Measurements from ENCODE around the gene PALMD. TPM values are rescaled to one million over a fixed set of nuclear protein-coding genes. Genes with fewer than 3 reads are reported as not detected.

PALMD gene
- total RNA-seq, 3 donors from 2014 or later (not counting 1 experiment from before 2014, with no cell fraction given) = not detected

- no peaks in the 10 kb centered on the region for H3K27me3 ChIP-seq (ENCODE audit: control insufficient read depth, insufficient read depth, low read length)
- Mint-ChIP-seq H3K4me1 (no peaks in the 10 kb centered on the region), H3K27me3 (ENCODE audit: low read depth in 2 of 2) (no peaks in the 10 kb centered on the region), H3K4me3 (no peak overlapping the region), H3K27ac (no peak overlapping the region), H3K36me3 (no peaks in the 10 kb centered on the region), H3K9me3 (peaks cover 3% of the 10 kb centered on the region in 2 donors)
- H3K9me3 ChIP-seq (ENCODE audit: control insufficient read depth, insufficient read depth, low read length) = no peaks in the 10 kb centered on the region
- H3K4me1 ChIP-seq (ENCODE audit: control insufficient read depth, insufficient read depth, low read length) = no peaks in the 10 kb centered on the region
- H3K36me3 ChIP-seq (ENCODE audit: control insufficient read depth, insufficient read depth, low read length) = no peaks in the 10 kb centered on the region
- TF ChIP-seq, protein P1, sequence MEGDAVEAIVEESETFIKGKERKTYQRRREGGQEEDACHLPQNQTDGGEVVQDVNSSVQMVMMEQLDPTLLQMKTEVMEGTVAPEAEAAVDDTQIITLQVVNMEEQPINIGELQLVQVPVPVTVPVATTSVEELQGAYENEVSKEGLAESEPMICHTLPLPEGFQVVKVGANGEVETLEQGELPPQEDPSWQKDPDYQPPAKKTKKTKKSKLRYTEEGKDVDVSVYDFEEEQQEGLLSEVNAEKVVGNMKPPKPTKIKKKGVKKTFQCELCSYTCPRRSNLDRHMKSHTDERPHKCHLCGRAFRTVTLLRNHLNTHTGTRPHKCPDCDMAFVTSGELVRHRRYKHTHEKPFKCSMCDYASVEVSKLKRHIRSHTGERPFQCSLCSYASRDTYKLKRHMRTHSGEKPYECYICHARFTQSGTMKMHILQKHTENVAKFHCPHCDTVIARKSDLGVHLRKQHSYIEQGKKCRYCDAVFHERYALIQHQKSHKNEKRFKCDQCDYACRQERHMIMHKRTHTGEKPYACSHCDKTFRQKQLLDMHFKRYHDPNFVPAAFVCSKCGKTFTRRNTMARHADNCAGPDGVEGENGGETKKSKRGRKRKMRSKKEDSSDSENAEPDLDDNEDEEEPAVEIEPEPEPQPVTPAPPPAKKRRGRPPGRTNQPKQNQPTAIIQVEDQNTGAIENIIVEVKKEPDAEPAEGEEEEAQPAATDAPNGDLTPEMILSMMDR (IDR thresholded peaks at IDR 0.05) = no peak
- DNase-seq (no peak), ATAC-seq (no peak)
- no peak overlapping the region for H3K4me3 ChIP-seq (ENCODE audit: low read length)
- 86% methylated on average over 4 of the region's 5 CpGs for WGBS (ENCODE audit: insufficient coverage)
- intact Hi-C loops (cut with micrococcal nuclease) = no loop called here
- no peak overlapping the region for H3K27ac ChIP-seq (ENCODE audit: low read length)
Measured at GRCh38 chr1:99627615-99628014, 18.3 kb upstream of the PALMD start.

GRCh38 chr1:99629164-99629563 is 16.7 kb upstream of the PALMD start:
- TF ChIP-seq, protein P1 (IDR thresholded peaks at IDR 0.05) = no peak
- Mint-ChIP-seq H3K36me3 (no peaks in the 10 kb centered on the region), H3K27me3 (ENCODE audit: low read depth in 2 of 2) (peaks cover 0 to 3% of the 10 kb centered on the region in 2 donors), H3K9me3 (peaks cover 3% of the 10 kb centered on the region in 2 donors), H3K4me3 (no peak overlapping the region), H3K4me1 (no peaks in the 10 kb centered on the region), H3K27ac (no peak overlapping the region)
- no peaks in the 10 kb centered on the region for H3K4me1 ChIP-seq (ENCODE audit: control insufficient read depth, insufficient read depth, low read length)
- no peaks in the 10 kb centered on the region for H3K27me3 ChIP-seq (ENCODE audit: control insufficient read depth, insufficient read depth, low read length)
- H3K4me3 ChIP-seq (ENCODE audit: low read length) = no peak overlapping the region
- intact Hi-C loops (cut with micrococcal nuclease) = no loop called here
- DNase-seq = no peak
- H3K36me3 ChIP-seq (ENCODE audit: control insufficient read depth, insufficient read depth, low read length) = no peaks in the 10 kb centered on the region
- 100% methylated on average over 1 of the region's 1 CpG for WGBS (ENCODE audit: insufficient coverage)
- H3K9me3 ChIP-seq (ENCODE audit: control insufficient read depth, insufficient read depth, low read length) = no peaks in the 10 kb centered on the region
- no peak for ATAC-seq
- H3K27ac ChIP-seq (ENCODE audit: low read length) = no peak overlapping the region

- Mint-ChIP-seq H3K27me3 (ENCODE audit: low read depth in 2 of 2) (peaks cover 0 to 3% of the 10 kb centered on the region in 2 donors), H3K4me3 (no peak overlapping the region), H3K27ac (no peak overlapping the region), H3K9me3 (peaks cover 3% of the 10 kb centered on the region in 2 donors), H3K36me3 (no peaks in the 10 kb centered on the region), H3K4me1 (no peaks in the 10 kb centered on the region)
- H3K36me3 ChIP-seq (ENCODE audit: control insufficient read depth, insufficient read depth, low read length) = no peaks in the 10 kb centered on the region
- DNase-seq (no peak), ATAC-seq (no peak)
- no peaks in the 10 kb centered on the region for H3K4me1 ChIP-seq (ENCODE audit: control insufficient read depth, insufficient read depth, low read length)
- TF ChIP-seq, protein P1 (IDR thresholded peaks at IDR 0.05) = no peak
- intact Hi-C loops (cut with micrococcal nuclease) = no loop called here
- no peaks in the 10 kb centered on the region for H3K9me3 ChIP-seq (ENCODE audit: control insufficient read depth, insufficient read depth, low read length)
- no peak overlapping the region for H3K27ac ChIP-seq (ENCODE audit: low read length)
- H3K27me3 ChIP-seq (ENCODE audit: control insufficient read depth, insufficient read depth, low read length) = no peaks in the 10 kb centered on the region
- H3K4me3 ChIP-seq (ENCODE audit: low read length) = no peak overlapping the region
- 94% methylated on average over 3 of the region's 3 CpGs for WGBS (ENCODE audit: insufficient coverage)
Measured at GRCh38 chr1:99634971-99635624, 10.8 kb upstream of the PALMD start.

GRCh38 chr1:99635664-99636063 is 10.2 kb upstream of the PALMD start:
- no peak overlapping the region for H3K27ac Mint-ChIP-seq
- H3K4me1 ChIP-seq (ENCODE audit: control insufficient read depth, insufficient read depth, low read length) = no peaks in the 10 kb centered on the region
- H3K4me3 ChIP-seq (ENCODE audit: low read length) = no peak overlapping the region
- H3K27me3 Mint-ChIP-seq (ENCODE audit: low read depth in 2 of 2) = peaks cover 0 to 3% of the 10 kb centered on the region in 2 donors
- TF ChIP-seq, protein P1 (IDR thresholded peaks at IDR 0.05) = no peak
- no peak overlapping the region for H3K4me3 Mint-ChIP-seq
- H3K36me3 Mint-ChIP-seq = no peaks in the 10 kb centered on the region
- peaks cover 1 to 2% of the 10 kb centered on the region in 2 donors for H3K9me3 Mint-ChIP-seq
- no peaks in the 10 kb centered on the region for H3K9me3 ChIP-seq (ENCODE audit: control insufficient read depth, insufficient read depth, low read length)
- H3K27me3 ChIP-seq (ENCODE audit: control insufficient read depth, insufficient read depth, low read length) = no peaks in the 10 kb centered on the region
- WGBS (ENCODE audit: insufficient coverage) = 100% methylated on average over 2 of the region's 2 CpGs
- H3K36me3 ChIP-seq (ENCODE audit: control insufficient read depth, insufficient read depth, low read length) = no peaks in the 10 kb centered on the region
- intact Hi-C loops (cut with micrococcal nuclease) = no loop called here
- H3K4me1 Mint-ChIP-seq = no peaks in the 10 kb centered on the region
- no peak for ATAC-seq
- H3K27ac ChIP-seq (ENCODE audit: low read length) = no peak overlapping the region
- no peak for DNase-seq
